Brain microvascular endothelial cell (primary cell): ENCODE data around the gene VPS41.

Experiments used
- DNase-seq: peaks from one replicate; pipeline ENCODE4 v3.0.0-alpha.2; 2020
- H3K27ac ChIP-seq: fragments of 250-450 bp; sonication (Bioruptor Pico); 2 replicates; pipeline ENCODE4 v1.5.1; 2020; ENCODE audit warnings: mild to moderate bottlenecking, moderate library complexity
- H3K27me3 ChIP-seq: fragments of 250-450 bp; sonication (Bioruptor Pico); replicated peaks from 2 replicates; pipeline ENCODE4 v1.5.1; 2020; ENCODE audit warnings: mild to moderate bottlenecking
- H3K36me3 ChIP-seq: fragments of 250-450 bp; sonication (Bioruptor Pico); replicated peaks from 2 replicates; pipeline ENCODE4 v1.5.1; 2020; ENCODE audit warnings: mild to moderate bottlenecking
- H3K4me3 ChIP-seq: 2 replicates; pipeline ENCODE4 v1.5.1; 2011; ENCODE audit warnings: low read depth, mild to moderate bottlenecking, control low read depth, low read length, moderate library complexity
- CTCF ChIP-seq: IDR thresholded peaks from 2 replicates; pipeline ENCODE4 v1.5.1; 2011; ENCODE audit warnings: low read depth, mild to moderate bottlenecking, moderate library complexity, low read length, control low read depth, inconsistent platforms; ENCODE audit errors: missing control alignments
- in situ Hi-C: cut with HindIII; loops from 2 replicates; pipeline ENCODE4 v1.10.0; 2017; ENCODE audit warnings: low sequenced_read_pairs, low pct_ligation_motif_present

VPS41 gene

GRCh38 chr7:38903057-38903456, 5.9 kb downstream of the VPS41 start:
- no peak overlapping the region for H3K27ac ChIP-seq
- in situ Hi-C loops, result no loop called here
- no peaks in the 10 kb centered on the region for H3K36me3 ChIP-seq
- DNase-seq, result no peak
- H3K27me3 ChIP-seq, result no peaks in the 10 kb centered on the region
- no peak for TF ChIP-seq CTCF
- H3K4me3 ChIP-seq, result no peak overlapping the region

GRCh38 chr7:38902449-38902848, 6.5 kb downstream of the VPS41 start:
- Histone ChIP-seq H3K27ac (no peak overlapping the region), H3K27me3 (no peaks in the 10 kb centered on the region), H3K36me3 (no peaks in the 10 kb centered on the region), H3K4me3 (no peak overlapping the region)
- TF ChIP-seq CTCF, result no peak
- in situ Hi-C loops, result no loop called here
- no peak for DNase-seq

GRCh38 chr7:38893061-38893460, 15.9 kb downstream of the VPS41 start:
- H3K27me3 ChIP-seq, result no peaks in the 10 kb centered on the region
- H3K27ac ChIP-seq, result no peak overlapping the region
- in situ Hi-C loops, result no loop called here
- H3K4me3 ChIP-seq, result no peak overlapping the region
- no peak for TF ChIP-seq CTCF
- peak; percentile 43 for DNase-seq
- peaks cover 4% of the 10 kb centered on the region for H3K36me3 ChIP-seq

GRCh38 chr7:38890597-38890996, 18.4 kb downstream of the VPS41 start:
- H3K27me3 ChIP-seq, result no peaks in the 10 kb centered on the region
- in situ Hi-C loops, result no loop called here
- DNase-seq, result no peak

GRCh38 chr7:38889872-38890432, 19.0 kb downstream of the VPS41 start:
- H3K4me3 ChIP-seq, result no peak overlapping the region
- no peak for TF ChIP-seq CTCF
- H3K27me3 ChIP-seq, result no peaks in the 10 kb centered on the region
- no peak for DNase-seq
- no peaks in the 10 kb centered on the region for H3K36me3 ChIP-seq
- in situ Hi-C loops, result no loop called here
- H3K27ac ChIP-seq, result no peak overlapping the region

More at GRCh38 chr7:38890597-38890996, 18.4 kb downstream of the VPS41 start:
- H3K4me3 ChIP-seq, result no peak overlapping the region
- TF ChIP-seq CTCF, result no peak
- no peak overlapping the region for H3K27ac ChIP-seq
- H3K36me3 ChIP-seq, result peaks cover 3% of the 10 kb centered on the region

GRCh38 chr7:38889079-38889478, 19.9 kb downstream of the VPS41 start:
- DNase-seq, result no peak
- no peak for TF ChIP-seq CTCF
- Histone ChIP-seq H3K27ac (no peak overlapping the region), H3K4me3 (no peak overlapping the region), H3K27me3 (no peaks in the 10 kb centered on the region), H3K36me3 (no peaks in the 10 kb centered on the region)
- in situ Hi-C loops, result no loop called here
